ENCODE results near the gene TRIM45. TPM values are rescaled to one million over a fixed set of nuclear protein-coding genes. Genes with fewer than 3 reads are reported as not detected.

Gene TRIM45
- total and polyA plus RNA-seq, 2 donors (not counting 1 experiment from before 2014, with no cell fraction given), result 0.64 to 2.5 TPM

DNA sequence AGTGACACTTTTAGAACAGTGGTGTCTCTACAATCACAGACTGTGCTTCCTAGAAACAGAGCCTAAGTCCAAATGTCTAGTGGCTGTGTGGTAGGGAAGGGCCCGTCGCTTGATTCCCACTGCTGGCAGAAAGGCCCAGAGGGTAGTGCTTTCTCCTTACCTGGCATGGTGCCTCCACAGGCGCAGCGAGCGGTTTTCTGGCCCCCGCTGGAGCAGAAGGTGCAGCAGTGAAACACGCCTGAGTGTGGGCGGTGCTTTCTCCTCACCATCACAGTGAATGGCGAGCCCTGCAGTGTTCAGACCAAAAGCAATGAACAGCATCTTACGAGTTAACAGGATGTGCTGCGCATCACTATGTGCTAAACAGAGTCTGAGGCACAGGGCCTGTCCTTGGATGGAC, 8.3 kb downstream of the TRIM45 start:
- DNase-seq (no peak), ATAC-seq (ENCODE audit: low read depth) (no peak)
- peaks cover 3% of the 10 kb centered on the region for H3K4me1 Mint-ChIP-seq
- H3K9me3 Mint-ChIP-seq (ENCODE audit: insufficient read depth), result no peaks in the 10 kb centered on the region
- no peak overlapping the region for H2AFZ ChIP-seq (ENCODE audit: insufficient read depth, low read depth, low read length, poor library complexity, severe bottlenecking)
- H3K27ac ChIP-seq (ENCODE audit: low read length in 2 of 2), result no peak overlapping the region
- no peaks in the 10 kb centered on the region for H3K9me3 ChIP-seq (ENCODE audit: control extremely low read depth in 1 of 3, control insufficient read depth in 2 of 3, insufficient read depth in 1 of 3, low read length in 2 of 3)
- H3K27me3 ChIP-seq (replicated peaks in 1 of 4; ENCODE audit: control extremely low read depth in 1 of 4, control insufficient read depth in 3 of 4, insufficient read depth in 4 of 4, low read length in 3 of 4), result no peaks in the 10 kb centered on the region
- intact Hi-C loops (cut with micrococcal nuclease), result no loop called here
- H3K79me2 ChIP-seq (ENCODE audit: control insufficient read depth, insufficient read depth, low read length), result no peaks in the 10 kb centered on the region
- H3K4me2 ChIP-seq (replicated peaks; ENCODE audit: low read depth, low read length, poor library complexity, severe bottlenecking), result no peak overlapping the region
- H3K9ac ChIP-seq (ENCODE audit: low read length), result no peak overlapping the region
- H3K4me3 Mint-ChIP-seq, result no peak overlapping the region
- no peak overlapping the region for H3K4me3 ChIP-seq (ENCODE audit: control extremely low read depth in 1 of 5, extremely low read depth in 1 of 5, insufficient read depth in 1 of 5, low read depth in 2 of 5, low read length in 4 of 5)
- no peak overlapping the region for H3K27ac Mint-ChIP-seq
- POLR2A ChIA-PET, result no interaction called here
- H3K36me3 ChIP-seq (replicated peaks in 1 of 2; ENCODE audit: control extremely low read depth in 1 of 2, control insufficient read depth in 1 of 2, extremely low read depth in 1 of 2, insufficient read depth in 2 of 2, low read length in 1 of 2), result no peaks in the 10 kb centered on the region
- no peaks in the 10 kb centered on the region for H3K27me3 Mint-ChIP-seq
- CTCF ChIA-PET, result interaction anchor here (5.1 kb wide), 1 partner anchor 15 kb away, joined by 27 read pairs; no protein-coding TSS in a partner anchor
- H3K4me1 ChIP-seq (ENCODE audit: control insufficient read depth in 2 of 2, insufficient read depth in 2 of 2, low read length in 2 of 2), result no peaks in the 10 kb centered on the region
- H4K20me1 ChIP-seq (ENCODE audit: control insufficient read depth, insufficient read depth, low read length, poor library complexity, severe bottlenecking), result no peaks in the 10 kb centered on the region
- 99% methylated on average over 11 of the region's 11 CpGs for WGBS (ENCODE audit: insufficient coverage)
- no peak for TF ChIP-seq EZH2 (IDR thresholded peaks at IDR 0.05; ENCODE audit: borderline replicate concordance, insufficient read depth, low read depth, low read length, poor library complexity, severe bottlenecking)
- TF ChIP-seq, protein P1, sequence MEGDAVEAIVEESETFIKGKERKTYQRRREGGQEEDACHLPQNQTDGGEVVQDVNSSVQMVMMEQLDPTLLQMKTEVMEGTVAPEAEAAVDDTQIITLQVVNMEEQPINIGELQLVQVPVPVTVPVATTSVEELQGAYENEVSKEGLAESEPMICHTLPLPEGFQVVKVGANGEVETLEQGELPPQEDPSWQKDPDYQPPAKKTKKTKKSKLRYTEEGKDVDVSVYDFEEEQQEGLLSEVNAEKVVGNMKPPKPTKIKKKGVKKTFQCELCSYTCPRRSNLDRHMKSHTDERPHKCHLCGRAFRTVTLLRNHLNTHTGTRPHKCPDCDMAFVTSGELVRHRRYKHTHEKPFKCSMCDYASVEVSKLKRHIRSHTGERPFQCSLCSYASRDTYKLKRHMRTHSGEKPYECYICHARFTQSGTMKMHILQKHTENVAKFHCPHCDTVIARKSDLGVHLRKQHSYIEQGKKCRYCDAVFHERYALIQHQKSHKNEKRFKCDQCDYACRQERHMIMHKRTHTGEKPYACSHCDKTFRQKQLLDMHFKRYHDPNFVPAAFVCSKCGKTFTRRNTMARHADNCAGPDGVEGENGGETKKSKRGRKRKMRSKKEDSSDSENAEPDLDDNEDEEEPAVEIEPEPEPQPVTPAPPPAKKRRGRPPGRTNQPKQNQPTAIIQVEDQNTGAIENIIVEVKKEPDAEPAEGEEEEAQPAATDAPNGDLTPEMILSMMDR (IDR thresholded peaks at IDR 0.05), result no peak

DNA sequence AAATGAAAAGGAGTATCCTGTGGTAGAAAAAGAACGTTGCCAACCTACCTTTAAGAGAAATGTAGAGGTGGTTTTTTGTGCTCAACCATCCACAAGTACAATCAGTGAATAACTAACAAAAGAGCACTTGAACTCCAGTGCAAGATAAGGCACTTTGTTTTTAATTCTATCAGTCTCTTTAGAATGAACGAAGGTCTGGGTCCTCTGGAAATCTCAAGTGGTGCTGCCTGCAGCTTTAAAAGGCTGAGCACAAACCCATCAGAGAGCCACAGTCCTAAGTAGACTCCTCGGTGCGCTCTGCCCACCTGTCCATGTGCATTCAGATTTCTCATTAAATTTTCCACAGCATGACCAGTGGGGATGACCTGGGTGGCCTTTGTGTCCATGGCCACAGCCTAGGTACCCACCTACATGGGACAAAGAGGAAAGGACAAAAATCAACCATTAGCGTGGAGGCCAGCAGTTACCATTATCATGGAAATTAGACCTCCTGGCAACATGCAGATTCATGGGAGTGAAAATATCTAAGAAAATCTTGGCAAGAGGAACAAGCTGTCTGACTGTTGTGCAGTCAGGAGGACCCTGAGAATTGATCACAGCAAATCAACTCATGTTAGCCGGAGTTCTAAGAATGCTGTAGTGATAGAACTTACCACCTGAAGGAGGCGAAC, 9.4 kb downstream of the TRIM45 start:
- Histone ChIP-seq H3K4me2 (replicated peaks; ENCODE audit: low read depth, low read length, poor library complexity, severe bottlenecking) (no peak overlapping the region), H2AFZ (ENCODE audit: insufficient read depth, low read depth, low read length, poor library complexity, severe bottlenecking) (no peak overlapping the region), H4K20me1 (ENCODE audit: control insufficient read depth, insufficient read depth, low read length, poor library complexity, severe bottlenecking) (no peaks in the 10 kb centered on the region), H3K79me2 (ENCODE audit: control insufficient read depth, insufficient read depth, low read length) (no peaks in the 10 kb centered on the region), H3K9me3 (ENCODE audit: control extremely low read depth in 1 of 3, control insufficient read depth in 2 of 3, insufficient read depth in 1 of 3, low read length in 2 of 3) (no peaks in the 10 kb centered on the region), H3K4me3 (ENCODE audit: control extremely low read depth in 1 of 5, extremely low read depth in 1 of 5, insufficient read depth in 1 of 5, low read depth in 2 of 5, low read length in 4 of 5) (no peak overlapping the region), H3K9ac (ENCODE audit: low read length) (no peak overlapping the region), H3K27me3 (replicated peaks in 1 of 4; ENCODE audit: control extremely low read depth in 1 of 4, control insufficient read depth in 3 of 4, insufficient read depth in 4 of 4, low read length in 3 of 4) (no peaks in the 10 kb centered on the region), H3K36me3 (replicated peaks in 1 of 2; ENCODE audit: control extremely low read depth in 1 of 2, control insufficient read depth in 1 of 2, extremely low read depth in 1 of 2, insufficient read depth in 2 of 2, low read length in 1 of 2) (no peaks in the 10 kb centered on the region), H3K4me1 (ENCODE audit: control insufficient read depth in 2 of 2, insufficient read depth in 2 of 2, low read length in 2 of 2) (no peaks in the 10 kb centered on the region), H3K27ac (ENCODE audit: low read length in 2 of 2) (no peak overlapping the region)
- Mint-ChIP-seq H3K27me3 (no peaks in the 10 kb centered on the region), H3K4me1 (peaks cover 3% of the 10 kb centered on the region), H3K9me3 (ENCODE audit: insufficient read depth) (no peaks in the 10 kb centered on the region), H3K4me3 (no peak overlapping the region), H3K27ac (no peak overlapping the region)
- ChIA-PET POLR2A (interaction anchor here (0.6 kb wide), 1 partner anchor 45 kb away, joined by 8 read pairs; no protein-coding TSS in a partner anchor), CTCF (interaction anchor here (0.7 to 5.1 kb wide), 4 partner anchors 10 to 46 kb away, joined by 3 to 27 read pairs (median 7); partner anchors contain the start of gene TRIM45)
- WGBS (ENCODE audit: insufficient coverage), result 96% methylated on average over 3 of the region's 7 CpGs
- no peak for DNase-seq
- intact Hi-C loops (cut with micrococcal nuclease), result no loop called here
- TF ChIP-seq, protein P1 (IDR thresholded peaks at IDR 0.05), result no peak
- no peak for TF ChIP-seq EZH2 (IDR thresholded peaks at IDR 0.05; ENCODE audit: borderline replicate concordance, insufficient read depth, low read depth, low read length, poor library complexity, severe bottlenecking)
- ATAC-seq (ENCODE audit: low read depth), result no peak
